Peyer's patch (tissue), 4 donors: ENCODE data around the gene F11R.

Experiments used
- CTCF ChIP-seq, 6 experiments: fragments of 450-650 bp in 4 of 6; fragments of 200-600 bp in 2 of 6; sonication (generic) in 1 of 6; IDR thresholded peaks; one replicate each; pipeline ENCODE4 v1.5.1; 2017 to 2019; ENCODE audit warnings: antibody characterized with exemption in 6 of 6, mild to moderate bottlenecking in 3 of 6, moderate library complexity in 1 of 6
- POLR2A ChIP-seq, 2 donors: fragments of 450-650 bp; IDR thresholded peaks; one replicate each; pipeline ENCODE4 v1.5.1; 2017; ENCODE audit warnings: antibody characterized with exemption in 2 of 2, mild to moderate bottlenecking in 2 of 2, moderate library complexity in 2 of 2

GRCh38 chr1:160954158-160955104 lies 66.5 kb downstream of the F11R start, which contains the start of gene ITLN2:
- peak; percentile 20 to 86 (median 72) for TF ChIP-seq CTCF (IDR thresholded peaks at IDR 0.05)
- TF ChIP-seq POLR2A (IDR thresholded peaks at IDR 0.05): no peak
